ACHN (cell line): ENCODE measurements around the gene HS6ST3.
A peak's percentile ranks its signal among the peaks of the same experiment; 100 is the strongest.

ENCODE experiments used
- DNase-seq: peaks from one replicate; pipeline ENCODE4 v3.0.0-alpha.2; 2015
- in situ Hi-C: cut with HindIII; loops from 2 replicates; pipeline ENCODE4 v1.10.0; 2017; ENCODE audit warnings: low sequenced_read_pairs, low pct_ligation_motif_present, low pct_unique_long_range_greater_than_20kb

Gene HS6ST3

DNA sequence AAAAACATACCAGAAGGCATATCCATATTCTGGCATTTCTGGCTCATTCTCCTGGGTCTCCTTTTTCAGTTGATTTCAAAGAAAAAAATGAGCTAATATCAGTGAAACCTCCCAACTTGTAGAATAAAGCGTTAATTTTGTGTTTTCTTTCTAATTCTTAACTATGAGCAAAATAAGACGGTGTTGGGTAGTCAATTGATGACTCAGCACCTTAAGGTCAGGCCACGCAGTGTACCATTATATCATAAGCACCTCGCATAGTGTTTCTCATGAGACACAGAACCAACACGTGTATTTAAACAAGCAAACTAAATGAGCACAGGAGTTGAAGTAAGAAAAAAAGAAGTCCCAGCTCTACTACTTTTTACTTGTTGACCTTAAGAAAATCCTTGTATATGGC is 729.5 kb downstream of the HS6ST3 start:
- in situ Hi-C loops: no loop called here
- no peak for DNase-seq

DNA sequence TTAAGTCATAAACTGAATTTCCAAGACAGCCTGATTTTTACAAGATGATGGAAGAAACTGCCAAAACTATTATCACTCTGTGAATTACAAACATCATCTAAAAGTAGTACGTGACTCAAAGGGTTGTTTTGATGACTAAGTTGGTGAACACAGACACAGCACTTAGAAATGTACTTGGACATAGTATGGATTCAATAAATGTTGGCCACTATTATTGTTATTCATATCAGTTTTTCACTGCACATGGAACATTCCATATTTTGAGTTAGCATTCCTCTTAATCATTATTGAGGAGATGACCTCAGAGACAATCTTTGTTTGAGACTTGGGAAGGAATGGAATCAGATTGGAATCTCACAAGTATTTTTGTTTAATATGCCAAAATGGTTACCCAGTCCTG is 731.5 kb downstream of the HS6ST3 start:
- DNase-seq: no peak
- in situ Hi-C loops: no loop called here

DNA sequence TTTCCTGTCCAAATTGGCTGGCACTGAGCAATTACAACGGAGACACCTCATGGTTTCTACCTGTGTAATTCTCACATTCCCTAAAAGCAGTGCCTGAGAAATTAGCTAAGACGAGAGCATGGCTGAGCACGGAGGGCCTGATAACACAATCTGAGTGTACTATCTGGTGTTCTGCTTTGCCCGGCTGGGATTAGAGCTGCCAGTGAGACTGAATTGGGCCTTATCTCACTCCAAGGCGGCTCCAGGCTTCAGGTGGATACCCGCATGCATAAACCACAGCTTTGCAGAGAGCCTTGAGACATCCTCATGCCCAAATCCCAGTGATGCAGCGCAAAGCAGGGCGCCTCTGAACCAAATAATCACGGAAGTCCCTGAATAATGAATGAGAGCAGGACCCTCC is 732.1 kb downstream of the HS6ST3 start:
- in situ Hi-C loops: no loop called here
- DNase-seq: no peak

DNA sequence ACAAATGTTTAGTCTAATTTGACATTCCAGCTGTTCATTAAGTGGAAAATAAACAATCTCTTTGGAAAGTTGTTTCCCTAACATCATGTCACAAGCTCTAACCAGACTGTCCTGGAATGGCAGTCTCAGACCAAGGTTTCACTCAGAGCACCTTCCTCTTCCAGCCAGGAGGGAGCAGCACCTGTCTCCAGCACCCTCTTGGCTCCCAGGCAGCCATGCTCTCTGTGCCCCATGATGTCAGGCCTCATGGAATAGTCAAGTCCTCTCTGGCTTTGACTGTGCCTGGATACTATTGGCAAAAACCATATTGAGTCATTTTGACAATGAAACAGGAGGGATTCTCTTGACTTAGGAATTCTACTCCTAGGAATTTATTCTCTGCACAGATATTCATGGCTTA is 733.0 kb downstream of the HS6ST3 start:
- peak; percentile 29 for DNase-seq
- in situ Hi-C loops: no loop called here

DNA sequence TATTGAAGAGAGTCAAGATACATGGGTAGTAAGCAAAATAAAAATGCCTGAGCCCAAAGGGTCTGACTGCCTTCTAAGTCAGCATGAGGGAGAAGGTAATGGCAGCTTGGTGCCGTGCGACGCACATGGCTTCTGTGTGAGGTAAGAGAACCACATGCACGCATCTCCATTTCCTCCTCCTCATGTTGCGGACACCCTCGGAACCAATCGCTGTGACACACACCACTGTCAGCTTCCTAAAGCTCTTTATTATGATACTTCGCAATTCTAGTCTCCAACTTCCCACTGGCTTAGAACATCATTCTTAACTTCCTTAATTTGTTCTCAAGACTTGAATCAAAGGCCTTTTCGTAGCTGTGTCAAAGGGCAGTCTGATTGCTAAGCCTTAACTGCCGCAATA is 734.2 kb downstream of the HS6ST3 start:
- in situ Hi-C loops: no loop called here
- no peak for DNase-seq

DNA sequence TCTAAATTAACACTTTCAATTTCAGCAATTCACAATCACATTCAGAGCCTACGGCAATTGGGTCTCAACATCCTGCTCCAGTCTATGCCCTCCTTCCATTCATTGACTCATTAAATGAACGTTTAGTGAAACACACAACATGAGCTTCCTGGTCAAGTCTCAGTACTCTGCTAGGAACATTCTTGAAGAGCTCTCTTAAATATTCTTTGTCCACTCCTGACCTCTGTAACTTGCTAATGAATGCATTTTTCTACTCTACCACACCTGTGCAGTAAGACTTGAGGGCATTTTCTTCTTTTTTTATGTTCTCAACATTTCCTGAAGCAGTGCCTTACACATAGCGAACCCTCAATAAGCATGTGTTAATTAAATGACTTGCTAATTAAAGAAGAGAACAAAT is 735.7 kb downstream of the HS6ST3 start:
- no peak for DNase-seq
- in situ Hi-C loops: no loop called here

DNA sequence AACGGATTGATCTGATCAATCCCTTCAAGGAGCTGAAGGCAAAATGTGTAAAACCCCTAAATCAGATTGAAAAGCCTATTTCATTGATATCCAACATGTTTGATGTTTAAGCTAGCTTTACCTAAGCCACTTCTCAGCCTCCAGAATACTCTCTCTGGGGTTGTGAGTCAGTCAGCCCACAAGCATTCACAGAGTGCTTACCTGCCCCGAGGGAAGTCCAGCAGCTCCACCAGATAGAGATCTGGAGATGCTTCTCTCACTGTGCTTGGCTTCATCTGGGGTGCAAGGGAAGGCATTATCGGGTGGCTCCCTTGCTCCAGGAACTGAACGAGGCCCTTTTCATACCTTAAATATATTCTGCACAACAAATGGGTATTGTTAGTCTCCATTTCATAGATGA is 744.7 kb downstream of the HS6ST3 start:
- in situ Hi-C loops: no loop called here
- DNase-seq: no peak

DNA sequence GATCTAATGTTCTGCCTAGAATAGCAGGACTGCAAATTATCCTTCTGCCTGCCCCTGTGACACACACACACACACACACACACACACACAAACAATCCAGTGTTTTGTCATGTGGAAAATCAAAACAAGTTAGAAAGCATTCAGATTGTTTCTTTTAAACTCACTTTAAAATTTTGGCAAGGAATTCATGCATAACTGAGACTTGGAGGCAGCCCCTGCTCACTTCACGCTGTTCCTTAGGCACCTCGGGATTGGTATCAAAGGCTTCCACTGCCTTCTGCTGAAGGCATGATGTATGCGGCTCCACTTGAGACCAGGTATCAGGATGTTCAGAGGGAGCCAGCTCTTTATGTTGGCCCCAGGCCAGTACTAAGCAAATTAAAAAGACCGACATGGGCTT is 745.6 kb downstream of the HS6ST3 start:
- DNase-seq: no peak
- in situ Hi-C loops: no loop called here

DNA sequence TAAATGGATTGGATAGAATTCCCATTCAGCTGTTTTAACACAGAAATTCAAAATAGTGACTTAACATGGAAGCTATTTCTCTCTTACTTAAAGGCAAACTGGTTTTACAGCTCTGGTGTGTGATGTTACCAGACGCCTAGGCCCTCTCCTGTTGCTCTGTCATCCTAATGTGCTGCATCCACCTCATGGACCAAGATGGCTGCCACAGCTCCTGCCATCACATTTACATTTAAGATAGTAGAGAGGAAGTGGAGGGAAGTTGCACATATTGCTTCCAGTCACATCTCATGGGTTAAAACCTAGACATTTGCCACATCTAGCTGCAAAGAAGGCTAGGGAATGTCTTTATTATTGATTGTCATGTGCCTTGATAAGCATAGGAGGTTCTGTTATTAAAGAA is 746.8 kb downstream of the HS6ST3 start:
- DNase-seq: no peak
- in situ Hi-C loops: no loop called here

DNA sequence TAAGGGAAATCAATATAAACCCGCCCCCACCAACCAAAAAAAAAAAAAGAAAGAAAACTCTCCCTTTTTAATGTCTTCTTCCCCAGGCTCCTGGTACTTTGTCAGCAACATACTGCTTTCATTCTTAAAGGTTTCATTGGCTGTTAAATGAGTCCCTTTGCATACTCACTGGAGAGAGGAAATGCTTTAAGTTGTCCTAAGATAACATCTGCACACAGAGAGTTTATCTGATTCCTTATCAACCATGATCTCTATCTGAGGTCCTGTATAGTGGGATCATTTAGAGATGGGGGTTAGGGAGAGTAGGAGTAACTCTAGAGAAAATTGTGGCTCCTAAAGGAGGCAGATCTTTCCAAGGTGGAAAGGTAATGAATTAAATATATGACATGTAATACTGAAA is 747.9 kb downstream of the HS6ST3 start:
- in situ Hi-C loops: no loop called here
- no peak for DNase-seq

DNA sequence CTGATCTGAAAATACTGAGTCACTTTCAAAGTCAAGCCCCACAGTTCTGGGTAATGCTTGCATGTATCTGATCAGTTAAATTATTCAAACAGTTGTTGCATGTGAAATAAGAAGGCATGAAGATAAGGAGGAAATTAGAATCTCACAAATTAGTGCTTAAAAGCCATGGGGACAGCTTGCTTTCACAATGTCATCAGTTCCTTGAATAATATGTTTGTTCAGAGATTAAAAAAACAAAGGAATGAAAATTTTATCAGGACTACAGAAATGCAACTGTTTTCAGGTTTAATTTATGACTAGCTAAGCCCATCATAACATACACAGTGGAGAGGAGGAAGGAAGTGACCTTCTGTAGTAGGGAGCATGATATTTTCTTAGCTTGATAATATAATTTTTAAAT is 754.3 kb downstream of the HS6ST3 start:
- in situ Hi-C loops: no loop called here

DNA sequence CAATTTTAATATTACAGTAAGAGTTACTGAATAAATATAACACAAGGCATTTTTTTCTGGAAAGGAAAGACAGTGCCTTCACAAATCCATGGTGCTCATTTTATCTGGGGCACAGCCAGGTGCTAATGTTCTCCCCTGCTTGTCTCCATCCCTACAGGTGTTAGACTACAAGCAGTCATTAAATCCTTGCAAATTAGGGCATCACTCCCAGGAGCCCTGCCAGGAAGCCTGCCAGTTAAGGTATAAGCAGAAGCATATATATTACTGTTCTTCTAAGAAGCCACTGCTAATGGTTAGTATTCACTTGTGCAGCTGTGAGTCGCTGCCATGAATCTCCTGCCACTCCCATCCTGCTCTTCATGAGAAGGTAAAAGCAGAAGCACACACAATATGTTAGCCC is 754.7 kb downstream of the HS6ST3 start:
- in situ Hi-C loops: no loop called here
- DNase-seq: no peak

More for the DNA sequence above, 754.3 kb downstream of the HS6ST3 start:
- DNase-seq: no peak

DNA sequence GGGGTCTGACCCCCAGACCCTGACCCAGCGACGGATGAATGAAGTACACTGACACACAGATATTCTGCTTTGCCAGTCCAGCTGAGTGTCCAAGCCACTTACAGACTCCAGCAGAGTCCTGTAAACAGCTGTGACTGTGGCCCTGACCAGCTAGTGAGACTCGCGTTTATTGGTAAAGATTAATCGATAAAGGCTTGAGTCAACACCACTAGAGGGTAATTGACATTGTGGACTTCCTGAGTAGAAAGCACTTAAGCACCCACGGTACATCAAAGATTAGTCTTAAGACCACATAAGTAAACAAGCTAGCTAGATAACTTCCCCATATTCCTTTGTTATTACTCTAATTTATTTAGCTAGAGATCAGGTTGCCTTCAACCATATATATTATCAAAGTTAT is 758.4 kb downstream of the HS6ST3 start:
- DNase-seq: no peak
- in situ Hi-C loops: no loop called here

DNA sequence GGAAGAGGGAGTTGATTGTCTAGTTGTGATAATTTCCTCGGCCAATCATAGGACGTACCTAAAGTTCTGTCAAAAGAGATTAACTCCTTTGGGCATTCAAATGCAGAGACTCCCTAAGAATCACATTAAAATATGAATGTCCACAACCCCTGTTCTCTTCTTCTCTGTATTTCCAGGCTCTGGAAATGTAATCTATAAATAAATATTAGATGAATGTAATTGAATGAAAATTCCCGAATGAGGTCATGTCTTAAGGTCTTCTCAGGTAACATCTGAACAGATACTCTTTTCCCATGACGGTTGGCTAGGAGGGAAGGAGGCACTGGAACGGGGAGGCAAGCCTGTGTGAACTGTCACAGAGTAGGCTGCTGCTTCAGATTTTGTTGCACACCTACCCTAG is 759.2 kb downstream of the HS6ST3 start:
- in situ Hi-C loops: no loop called here
- DNase-seq: no peak

DNA sequence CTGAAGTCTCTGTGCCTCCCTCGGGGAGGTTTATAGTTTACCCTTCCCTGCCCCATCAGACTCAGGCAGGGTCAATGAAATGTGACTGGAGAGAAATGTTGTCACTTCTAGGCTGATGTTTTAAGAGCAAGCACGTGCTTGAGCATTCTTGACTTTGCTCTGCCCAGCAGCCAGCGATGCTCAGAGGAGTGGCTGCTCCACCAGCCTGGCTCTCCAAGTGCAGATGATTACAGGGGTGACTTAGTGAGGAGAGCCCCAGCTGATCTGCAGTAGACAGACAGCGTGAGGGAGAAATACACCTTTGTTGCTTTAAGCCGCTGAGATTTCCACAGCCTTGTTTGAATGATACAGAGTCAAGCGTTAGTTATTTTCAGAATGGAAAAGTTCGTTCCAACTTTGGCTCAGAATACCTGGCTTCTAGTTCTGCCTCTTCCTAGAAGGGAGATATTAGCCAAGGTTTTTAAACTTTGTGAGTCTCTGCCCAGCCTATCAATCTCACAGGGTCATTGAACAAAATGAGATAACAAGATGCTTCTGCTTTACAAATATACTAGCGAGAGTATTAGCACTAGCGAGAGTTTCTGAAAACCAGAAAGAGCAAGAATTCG is 760.7 kb downstream of the HS6ST3 start:
- DNase-seq: no peak
- in situ Hi-C loops: no loop called here

DNA sequence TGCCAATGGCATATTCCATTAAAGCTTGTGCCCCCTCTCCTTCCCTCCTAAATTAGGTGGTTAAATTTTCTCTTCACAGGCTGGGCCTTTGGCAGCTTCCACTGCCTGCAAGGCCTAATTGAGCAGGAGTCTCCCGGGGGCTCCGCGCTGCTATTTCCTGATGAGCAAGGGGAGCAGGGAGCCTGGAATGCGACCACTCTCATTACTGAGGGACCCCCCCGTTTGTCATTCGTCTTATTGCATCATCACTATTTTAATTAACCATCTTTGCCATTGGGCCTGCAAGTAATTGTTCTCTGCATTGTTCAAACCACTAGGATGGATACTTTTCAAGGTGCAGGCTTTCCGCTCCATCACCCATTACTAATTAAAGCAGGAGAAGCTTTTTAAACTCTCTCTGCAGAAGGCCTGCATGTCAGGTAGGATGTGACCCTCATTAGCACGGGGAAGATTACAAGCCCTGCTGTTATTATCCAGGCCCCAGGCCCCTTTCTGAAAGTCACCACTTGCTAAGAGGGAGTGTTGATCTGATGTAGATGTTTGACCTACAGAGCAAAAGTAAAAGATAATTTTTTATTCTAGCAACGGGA is 762.0 kb downstream of the HS6ST3 start:
- in situ Hi-C loops: no loop called here
- DNase-seq: no peak

DNA sequence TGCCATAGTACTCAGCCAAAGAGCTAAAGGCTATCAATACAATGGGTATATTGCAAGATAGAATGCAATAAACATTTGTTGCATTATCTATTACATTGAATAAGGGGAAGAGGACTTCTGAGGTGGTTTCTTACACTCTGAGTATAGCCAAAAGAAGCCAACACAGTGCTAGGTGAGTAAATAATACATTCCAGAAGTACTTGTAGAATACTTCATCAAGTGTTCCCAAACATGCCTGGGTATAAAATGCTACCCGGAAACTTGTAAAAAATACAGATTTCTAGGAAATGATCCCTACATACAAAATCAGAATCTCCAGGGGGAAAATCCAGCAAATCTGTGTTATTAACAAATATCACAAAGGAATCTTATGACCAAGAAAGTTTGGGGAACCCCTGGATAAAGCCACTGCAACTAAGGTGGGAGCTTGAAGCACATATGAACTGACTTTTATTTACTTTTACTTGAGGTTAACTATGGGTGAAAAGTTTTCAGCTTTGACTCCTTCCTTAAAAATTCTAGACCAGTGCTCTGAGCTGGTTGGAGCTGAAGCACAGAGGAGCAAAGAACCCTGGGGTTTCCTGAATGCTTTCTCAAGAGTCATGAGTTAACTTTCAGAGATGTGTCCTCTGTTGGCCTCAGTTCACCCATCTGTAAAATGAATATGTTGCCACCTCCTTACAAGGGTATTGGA is 768.4 kb downstream of the HS6ST3 start:
- no peak for DNase-seq
- in situ Hi-C loops: no loop called here

DNA sequence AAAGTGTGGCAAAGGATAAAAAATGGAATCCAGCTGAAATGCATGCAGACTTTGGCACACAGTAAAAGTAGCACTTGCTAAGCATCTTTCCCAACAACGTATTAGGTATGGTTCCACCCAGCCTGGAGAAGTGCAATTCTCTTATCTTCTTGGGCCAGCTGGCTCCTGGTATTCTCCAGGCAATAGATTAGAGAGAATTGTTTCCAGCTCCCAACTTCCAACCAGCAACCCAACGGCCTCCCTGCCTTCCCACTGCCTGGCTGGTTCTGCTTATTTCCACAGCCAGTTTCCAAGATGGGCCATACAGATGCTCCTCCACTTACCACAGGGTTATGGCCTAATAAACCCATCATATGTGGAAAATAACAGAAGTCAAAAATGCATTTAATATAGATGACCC is 771.0 kb downstream of the HS6ST3 start:
- no peak for DNase-seq

DNA sequence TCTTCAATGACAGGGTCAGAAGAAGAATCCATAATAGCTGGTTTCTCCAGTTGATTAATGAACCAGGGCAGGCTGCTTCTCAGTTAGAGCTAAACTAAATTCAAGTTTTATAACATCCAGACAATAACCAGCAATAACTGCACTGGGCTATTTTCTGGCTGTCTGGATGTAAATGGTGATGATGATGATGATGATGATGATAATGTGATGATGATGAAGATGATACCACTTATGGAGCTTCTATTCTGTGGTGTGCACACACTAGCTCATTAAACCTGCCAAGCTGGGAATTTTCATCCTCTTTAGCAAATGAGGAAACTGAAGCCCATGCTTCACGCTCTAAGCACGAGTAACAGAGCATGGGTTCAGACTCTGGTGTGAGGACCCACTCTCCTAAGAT is 772.2 kb downstream of the HS6ST3 start:
- DNase-seq: no peak
- in situ Hi-C loops: no loop called here

More for the DNA sequence above, 771.0 kb downstream of the HS6ST3 start:
- in situ Hi-C loops: no loop called here

DNA sequence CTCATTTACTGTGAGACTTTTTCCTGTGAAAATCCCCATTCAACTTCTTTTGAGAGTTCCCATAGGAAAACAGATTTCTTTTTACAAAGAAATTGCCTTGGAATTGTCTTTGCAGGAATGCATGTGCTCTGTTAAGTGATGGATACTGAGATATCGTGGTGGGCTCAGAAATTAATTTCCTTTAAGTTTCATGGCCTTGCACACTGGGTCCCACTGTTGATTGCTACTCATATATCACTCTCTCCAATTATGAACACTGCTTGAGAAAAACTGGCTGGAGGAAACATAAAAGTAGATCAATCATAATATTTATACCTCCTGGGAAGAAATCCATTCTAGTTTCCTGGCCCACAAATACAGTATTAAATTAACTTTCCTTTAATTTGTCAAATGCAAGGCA is 773.1 kb downstream of the HS6ST3 start:
- in situ Hi-C loops: no loop called here
- DNase-seq: no peak
